Naive thymus-derived CD4-positive, alpha-beta T cell (primary cell): ENCODE measurements around the gene DNAJB8. TPM values are rescaled to one million over a fixed set of nuclear protein-coding genes. Genes with fewer than 3 reads are reported as not detected.
A peak's percentile ranks its signal among the peaks of the same experiment; 100 is the strongest.

Experiments used
- ATAC-seq: fragments of 150-1000 bp; cut with Tn5 transposase; 2 replicates; pipeline ENCODE4 v1.10.0; 2021; ENCODE audit warnings: mild to moderate bottlenecking, moderate library complexity
- CTCF ChIA-PET: fragments of 350-600 bp; sonication (Branson Sonifier 250); formaldehyde crosslinking; loops from one replicate; lab custom pipeline; 2021; ENCODE audit warnings: antibody characterized with exemption; lab: Charles Lee
- POLR2A ChIA-PET: fragments of 350-600 bp; sonication (Branson Sonifier 250); formaldehyde crosslinking; loops from one replicate; lab custom pipeline; 2021; ENCODE audit warnings: antibody characterized with exemption, inconsistent platforms; lab: Charles Lee
- DNase-seq, 9 donors: peaks; one replicate each; pipeline versions ENCODE4 v3.0.0 to v3.0.0-alpha.2; 2020 to 2022; ENCODE audit warnings: mixed read lengths in 1 of 9
- H3K27ac ChIP-seq: one replicate; pipeline ENCODE4 v1.7.0; 2013; ENCODE audit warnings: mild to moderate bottlenecking, low read depth, low read length, moderate library complexity
- H3K27me3 ChIP-seq, 2 donors: one replicate each; pipeline ENCODE4 v1.7.0; 2013; ENCODE audit warnings: low read length in 2 of 2, mild to moderate bottlenecking in 2 of 2, moderate library complexity in 2 of 2; ENCODE audit not compliant: control insufficient read depth in 2 of 2, insufficient read depth in 2 of 2
- H3K36me3 ChIP-seq, 3 experiments: 1 replicate in 2 of 3; 2 replicates in 1 of 3; pipeline ENCODE4 v1.7.0; 2013; ENCODE audit warnings: low read length in 3 of 3, mild to moderate bottlenecking in 3 of 3, moderate library complexity in 1 of 3; ENCODE audit not compliant: insufficient read depth in 3 of 3, control insufficient read depth in 2 of 3
- H3K4me1 ChIP-seq, 2 donors: one replicate each; pipeline ENCODE4 v1.7.0; 2013; ENCODE audit warnings: low read length in 2 of 2, mild to moderate bottlenecking in 2 of 2, moderate library complexity in 1 of 2; ENCODE audit not compliant: control insufficient read depth in 2 of 2, insufficient read depth in 2 of 2
- H3K4me3 ChIP-seq: 2 replicates; pipeline ENCODE4 v1.7.0; 2013; ENCODE audit warnings: mild to moderate bottlenecking, low read length
- H3K9me3 ChIP-seq, 3 experiments: 1 replicate in 2 of 3; 2 replicates in 1 of 3; pipeline ENCODE4 v1.7.0; 2013; ENCODE audit warnings: low read length in 3 of 3; ENCODE audit not compliant: control insufficient read depth in 2 of 3
- H3K27ac Mint-ChIP-seq, 9 donors: one replicate each; pipeline ENCODE4 v1.8.0; 2020 to 2022; ENCODE audit warnings: mixed read lengths in 9 of 9, mild to moderate bottlenecking in 8 of 9, moderate library complexity in 5 of 9, inconsistent platforms in 2 of 9
- H3K27me3 Mint-ChIP-seq, 5 donors: one replicate each; pipeline ENCODE4 v1.8.0; 2021 to 2022; ENCODE audit warnings: mixed read lengths in 5 of 5, mild to moderate bottlenecking in 1 of 5
- H3K36me3 Mint-ChIP-seq, 5 donors: one replicate each; pipeline ENCODE4 v1.8.0; 2020 to 2022; ENCODE audit warnings: mixed read lengths in 5 of 5, mild to moderate bottlenecking in 3 of 5, inconsistent platforms in 1 of 5
- H3K4me1 Mint-ChIP-seq, 7 donors: one replicate each; pipeline ENCODE4 v1.8.0; 2020 to 2022; ENCODE audit warnings: mixed read lengths in 7 of 7, mild to moderate bottlenecking in 3 of 7, inconsistent platforms in 1 of 7
- H3K4me3 Mint-ChIP-seq, 10 donors: one replicate each; pipeline ENCODE4 v1.8.0; 2020 to 2022; ENCODE audit warnings: mild to moderate bottlenecking in 10 of 10, mixed read lengths in 10 of 10, moderate library complexity in 6 of 10, inconsistent platforms in 2 of 10
- H3K9me3 Mint-ChIP-seq, 11 donors: one replicate each; pipeline ENCODE4 v1.8.0; 2020 to 2022; ENCODE audit warnings: mixed read lengths in 11 of 11, mild to moderate bottlenecking in 4 of 11, inconsistent platforms in 1 of 11, moderate library complexity in 1 of 11
- intact Hi-C, 2 donors: fragments of 100-400 bp; cut with micrococcal nuclease; formaldehyde crosslinking; loops; one replicate each; pipeline ENCODE4 v1.15.1; 2023
- polyA plus RNA-seq, 2 donors: library from polyadenylated mRNA; unstranded; fragments of 300-500 nt; fragmentation: Illumina TruSeq; gene quantifications; one replicate each; pipeline ENCODE4 v1.2.3, GENCODE V29; 2021
- total RNA-seq, 6 experiments: library from RNA in 5 of 6; stranded (reverse) in 5 of 6; gene quantifications; 1 replicate in 5 of 6; 2 replicates in 1 of 6; pipeline ENCODE4 v1.2.3 and lab custom pipeline; 2021 to 2026

The DNAJB8 gene
- total and polyA plus RNA-seq, 7 experiments from 2014 or later, result not detected

- Histone ChIP-seq H3K4me1 (no peaks in the 10 kb centered on the region), H3K4me3 (no peak overlapping the region), H3K36me3 (no peaks in the 10 kb centered on the region), H3K27ac (no peak overlapping the region), H3K9me3 (no peaks in the 10 kb centered on the region), H3K27me3 (no peaks in the 10 kb centered on the region)
- Mint-ChIP-seq H3K36me3 (peaks cover 0 to 3% (median 0%) of the 10 kb centered on the region in 5 donors), H3K4me1 (peaks cover 0 to 8% (median 0%) of the 10 kb centered on the region in 7 donors), H3K9me3 (no peaks in the 10 kb centered on the region), H3K27ac (no peak overlapping the region), H3K4me3 (no peak overlapping the region), H3K27me3 (no peaks in the 10 kb centered on the region)
- CTCF ChIA-PET, result no interaction called here
- ATAC-seq, result no peak
- POLR2A ChIA-PET, result no interaction called here
- no peak for DNase-seq
- intact Hi-C loops, result loop anchor here in 1 of 2 donors (10.0 kb wide), 1 partner anchor 326 kb away; no protein-coding TSS in a partner anchor
Observed at GRCh38 chr3:128420720-128421438, 45.8 kb downstream of the DNAJB8 start.

GRCh38 chr3:128420289-128420688, 46.4 kb downstream of the DNAJB8 start:
- Mint-ChIP-seq H3K4me1 (peaks cover 0 to 8% (median 0%) of the 10 kb centered on the region in 7 donors), H3K27me3 (no peaks in the 10 kb centered on the region), H3K27ac (peak overlapping the region in 1 of 9 donors; percentile 53), H3K9me3 (no peaks in the 10 kb centered on the region), H3K4me3 (no peak overlapping the region), H3K36me3 (peaks cover 0 to 3% (median 0%) of the 10 kb centered on the region in 5 donors)
- no peak overlapping the region for H3K27ac ChIP-seq
- H3K36me3 ChIP-seq, result no peaks in the 10 kb centered on the region
- no peaks in the 10 kb centered on the region for H3K27me3 ChIP-seq
- no peak for DNase-seq
- intact Hi-C loops, result loop anchor here in 1 of 2 donors (10.0 kb wide), 1 partner anchor 325 kb away; no protein-coding TSS in a partner anchor
- ChIA-PET POLR2A (no interaction called here), CTCF (no interaction called here)
- H3K4me1 ChIP-seq, result no peaks in the 10 kb centered on the region
- no peak overlapping the region for H3K4me3 ChIP-seq
- ATAC-seq, result no peak
- no peaks in the 10 kb centered on the region for H3K9me3 ChIP-seq

DNA sequence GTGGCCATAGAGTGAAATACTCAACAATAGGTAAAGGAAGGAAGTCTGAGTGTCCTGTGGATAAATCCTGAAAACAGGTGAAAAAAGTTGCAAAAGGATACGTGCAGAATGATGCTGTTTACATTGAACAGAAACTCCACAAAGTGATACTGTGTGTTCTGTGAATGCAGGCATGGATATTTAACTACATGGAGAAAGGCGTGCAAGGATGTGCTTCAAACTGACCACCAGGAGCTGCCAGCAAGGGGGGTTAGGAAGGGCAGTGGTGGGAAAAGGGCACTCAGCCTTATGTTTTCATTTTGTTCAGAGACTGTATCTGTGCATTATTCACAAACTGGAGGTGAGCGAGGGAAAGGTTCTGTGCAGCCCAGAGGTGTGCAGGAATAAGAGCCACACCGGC, 47.4 kb downstream of the DNAJB8 start:
- no peaks in the 10 kb centered on the region for H3K36me3 ChIP-seq
- H3K27ac ChIP-seq, result no peak overlapping the region
- no peaks in the 10 kb centered on the region for H3K4me1 ChIP-seq
- CTCF ChIA-PET, result no interaction called here
- POLR2A ChIA-PET, result no interaction called here
- ATAC-seq, result no peak
- peaks cover 0 to 14% (median 0%) of the 10 kb centered on the region in 7 donors for H3K4me1 Mint-ChIP-seq
- intact Hi-C loops, result no loop called here
- no peaks in the 10 kb centered on the region for H3K9me3 Mint-ChIP-seq
- no peak overlapping the region for H3K27ac Mint-ChIP-seq
- no peaks in the 10 kb centered on the region for H3K27me3 Mint-ChIP-seq
- H3K4me3 ChIP-seq, result no peak overlapping the region
- H3K9me3 ChIP-seq, result no peaks in the 10 kb centered on the region
- H3K36me3 Mint-ChIP-seq, result peaks cover 0 to 3% (median 0%) of the 10 kb centered on the region in 5 donors
- H3K27me3 ChIP-seq, result no peaks in the 10 kb centered on the region
- DNase-seq, result no peak
- no peak overlapping the region for H3K4me3 Mint-ChIP-seq

GRCh38 chr3:128418900-128419299, 47.8 kb downstream of the DNAJB8 start:
- Histone ChIP-seq H3K27me3 (no peaks in the 10 kb centered on the region), H3K4me1 (no peaks in the 10 kb centered on the region), H3K27ac (no peak overlapping the region), H3K4me3 (no peak overlapping the region), H3K36me3 (no peaks in the 10 kb centered on the region), H3K9me3 (no peaks in the 10 kb centered on the region)
- peaks cover 0 to 3% (median 0%) of the 10 kb centered on the region in 5 donors for H3K36me3 Mint-ChIP-seq
- intact Hi-C loops, result no loop called here
- ChIA-PET CTCF (no interaction called here), POLR2A (no interaction called here)
- no peak for ATAC-seq
- H3K4me3 Mint-ChIP-seq, result no peak overlapping the region
- no peak overlapping the region for H3K27ac Mint-ChIP-seq
- H3K9me3 Mint-ChIP-seq, result no peaks in the 10 kb centered on the region
- no peak for DNase-seq
- H3K4me1 Mint-ChIP-seq, result peaks cover 0 to 14% (median 0%) of the 10 kb centered on the region in 7 donors
- no peaks in the 10 kb centered on the region for H3K27me3 Mint-ChIP-seq

- H3K36me3 Mint-ChIP-seq, result peaks cover 0 to 10% (median 0%) of the 10 kb centered on the region in 5 donors
- no peaks in the 10 kb centered on the region for H3K27me3 ChIP-seq
- peaks cover 0 to 16% (median 0%) of the 10 kb centered on the region in 7 donors for H3K4me1 Mint-ChIP-seq
- no peak overlapping the region for H3K27ac ChIP-seq
- no peak overlapping the region for H3K4me3 Mint-ChIP-seq
- no peaks in the 10 kb centered on the region for H3K27me3 Mint-ChIP-seq
- ATAC-seq (peak; percentile 65), DNase-seq (no peak)
- H3K4me3 ChIP-seq, result no peak overlapping the region
- H3K4me1 ChIP-seq, result no peaks in the 10 kb centered on the region
- CTCF ChIA-PET, result no interaction called here
- intact Hi-C loops, result no loop called here
- H3K9me3 ChIP-seq, result no peaks in the 10 kb centered on the region
- POLR2A ChIA-PET, result no interaction called here
- H3K27ac Mint-ChIP-seq, result no peak overlapping the region
- no peaks in the 10 kb centered on the region for H3K36me3 ChIP-seq
- H3K9me3 Mint-ChIP-seq, result peaks cover 0 to 2% (median 0%) of the 10 kb centered on the region in 11 donors
Observed at GRCh38 chr3:128416578-128417211, 50.0 kb downstream of the DNAJB8 start.

DNA sequence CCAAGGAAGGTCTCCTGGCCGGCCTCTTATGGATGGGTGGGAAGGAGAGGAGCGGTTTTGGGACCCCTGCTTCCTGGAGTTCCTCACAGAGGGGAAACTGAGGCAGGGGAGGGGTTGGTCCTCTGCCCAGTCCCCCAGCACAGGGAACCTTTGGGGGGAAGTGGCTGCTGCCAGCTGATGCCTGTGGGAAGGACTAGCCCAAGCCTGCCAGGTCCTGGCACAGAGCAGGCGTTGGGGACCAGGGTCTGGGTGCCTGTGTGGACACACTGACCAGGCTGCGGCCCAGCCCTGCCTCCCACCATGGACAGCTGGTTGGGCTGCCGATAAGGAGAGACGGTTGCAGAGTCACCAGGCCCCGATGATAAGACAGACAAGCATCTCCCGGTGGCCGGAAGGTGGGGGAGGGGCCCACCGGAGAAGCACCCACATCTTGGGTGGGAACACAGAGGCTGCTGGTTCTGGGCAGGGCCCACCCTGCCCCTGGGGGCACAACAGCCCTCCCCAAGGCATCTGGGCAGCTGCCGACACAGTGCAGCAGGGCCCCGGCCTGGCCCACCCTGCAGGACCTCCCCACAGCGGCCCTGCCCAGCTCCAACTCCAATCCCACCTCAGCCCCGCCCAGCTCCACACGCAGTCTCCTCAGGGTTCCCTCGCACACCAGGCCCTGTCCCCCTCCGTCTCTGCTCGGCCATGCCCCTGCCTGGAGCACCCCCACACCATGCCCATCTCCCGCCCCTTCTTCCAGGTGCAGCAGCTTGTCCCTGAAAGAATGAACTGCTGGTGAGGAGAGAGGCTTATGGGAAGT, 50.7 kb downstream of the DNAJB8 start:
- Histone ChIP-seq H3K9me3 (no peaks in the 10 kb centered on the region), H3K4me1 (no peaks in the 10 kb centered on the region), H3K27ac (no peak overlapping the region), H3K27me3 (no peaks in the 10 kb centered on the region), H3K4me3 (no peak overlapping the region), H3K36me3 (no peaks in the 10 kb centered on the region)
- Mint-ChIP-seq H3K4me1 (peaks cover 0 to 16% (median 0%) of the 10 kb centered on the region in 7 donors), H3K27me3 (no peaks in the 10 kb centered on the region), H3K36me3 (peaks cover 0 to 10% (median 0%) of the 10 kb centered on the region in 5 donors), H3K4me3 (no peak overlapping the region), H3K9me3 (peaks cover 0 to 2% (median 0%) of the 10 kb centered on the region in 11 donors), H3K27ac (no peak overlapping the region)
- ChIA-PET CTCF (no interaction called here), POLR2A (no interaction called here)
- intact Hi-C loops, result no loop called here
- DNase-seq, result no peak
- peak; percentile 58 for ATAC-seq
